CD4-positive, alpha-beta T cell treated with Interleukin-15 for 4 hours (primary cell): ENCODE measurements around the gene ODF2.
A peak's percentile ranks its signal among the peaks of the same experiment; 100 is the strongest.
"Not testable (repeated sequence)": the region's sequence is repeated elsewhere in the genome, so short reads cannot be mapped to it uniquely, and the experiment has no call there.

Source experiments
- DNase-seq: peaks from one replicate; pipeline ENCODE4 v3.0.0-alpha.2; 2020; ENCODE audit warnings: low spot score

The ODF2 gene

GRCh38 chr9:128424268-128424780 lies 31.5 kb upstream of the ODF2 start:
- no peak for DNase-seq

GRCh38 chr9:128428644-128429512 lies 26.9 kb upstream of the ODF2 start:
- no peak for DNase-seq

DNA sequence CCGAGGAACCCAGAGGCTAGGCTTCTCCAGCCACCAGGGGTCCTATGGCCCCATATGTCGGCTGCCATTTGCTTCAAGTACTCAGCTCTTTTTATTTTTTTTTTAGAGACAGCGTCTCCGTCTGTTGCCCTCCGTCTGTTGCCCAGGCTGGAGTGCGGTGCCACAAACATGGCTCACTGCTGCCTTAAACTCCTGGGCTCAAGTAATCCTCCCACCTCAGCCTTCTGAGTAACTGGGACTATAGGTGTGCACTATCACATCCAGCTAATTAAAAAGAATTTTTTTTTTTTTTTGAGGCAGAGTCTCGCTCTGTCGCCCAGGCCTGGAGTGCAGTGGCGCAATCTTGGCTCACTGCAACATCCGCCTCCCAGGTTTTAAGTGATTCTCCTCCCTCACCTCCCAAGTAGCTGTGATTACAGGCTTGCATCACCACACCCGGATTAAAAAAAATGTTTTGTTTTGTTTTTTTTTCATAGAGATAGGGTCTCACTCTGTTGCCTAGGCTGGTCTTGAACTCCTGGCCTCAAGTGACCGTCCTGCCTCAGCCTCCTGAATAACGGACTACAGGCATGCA lies 26.2 kb upstream of the ODF2 start:
- no peak for DNase-seq

- no peak for DNase-seq
These were observed 24.6 kb upstream of the ODF2 start for GRCh38 chr9:128431207-128431606.

- no peak for DNase-seq
These were observed 21.5 kb upstream of the ODF2 start for GRCh38 chr9:128434340-128434739.

DNA sequence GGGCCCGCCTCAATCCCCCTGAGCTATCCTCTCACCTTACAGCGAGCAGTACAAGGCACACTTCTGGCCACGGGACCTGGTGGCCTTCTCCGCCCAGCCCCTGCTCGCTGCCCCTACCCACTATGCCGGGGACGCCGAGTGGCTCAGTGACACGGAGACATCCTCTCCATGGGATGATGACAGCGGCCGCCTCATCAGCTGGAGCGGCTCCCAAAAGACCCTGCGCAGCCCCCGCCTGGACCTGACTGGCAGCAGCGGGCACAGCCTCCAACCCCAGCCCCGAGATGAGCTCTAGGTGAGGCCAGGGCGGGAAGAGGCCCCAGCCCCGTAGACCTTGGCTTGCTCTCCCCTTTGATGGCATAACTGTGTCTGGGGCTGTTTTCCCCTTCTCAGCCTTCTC lies 20.2 kb upstream of the ODF2 start:
- DNase-seq = no peak

DNA sequence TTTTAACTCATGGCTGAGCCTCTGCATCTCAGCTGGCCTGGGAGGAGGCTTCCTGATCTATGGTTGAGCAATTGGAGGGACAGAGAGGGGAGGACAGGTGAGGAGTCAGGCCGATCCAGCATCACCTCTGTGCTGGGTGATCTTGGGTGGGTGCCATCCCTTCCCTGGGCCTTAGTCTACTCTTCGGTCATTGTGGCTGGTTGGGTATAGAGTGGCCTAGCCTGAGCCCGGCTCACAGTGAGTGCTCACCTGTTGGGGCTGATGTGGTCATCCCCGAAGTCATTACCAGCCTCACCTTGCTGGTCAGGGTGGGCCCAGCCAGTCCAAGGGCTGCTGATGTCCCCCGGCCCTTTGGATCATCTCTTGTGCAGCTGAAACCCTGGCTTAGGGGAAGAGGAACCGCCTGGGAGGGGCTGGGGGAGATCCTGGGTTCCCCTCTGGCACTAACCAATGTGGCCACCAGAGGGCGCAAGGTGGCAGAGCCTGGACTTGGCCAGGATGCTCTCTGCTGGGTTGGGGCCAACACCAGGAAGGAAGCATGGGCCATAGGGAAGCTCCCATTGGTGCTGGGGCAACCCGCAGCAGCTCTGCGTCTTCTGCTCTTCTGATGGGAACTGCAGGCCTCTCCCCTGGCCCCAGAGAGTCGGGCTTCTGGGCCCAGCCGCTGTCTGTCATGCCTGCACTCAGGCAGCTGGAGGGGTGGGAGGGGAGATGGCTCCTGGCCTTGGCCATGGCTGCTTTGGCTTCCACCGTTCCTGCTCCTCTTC lies 17.3 kb upstream of the ODF2 start:
- DNase-seq = peak; percentile 77

DNA sequence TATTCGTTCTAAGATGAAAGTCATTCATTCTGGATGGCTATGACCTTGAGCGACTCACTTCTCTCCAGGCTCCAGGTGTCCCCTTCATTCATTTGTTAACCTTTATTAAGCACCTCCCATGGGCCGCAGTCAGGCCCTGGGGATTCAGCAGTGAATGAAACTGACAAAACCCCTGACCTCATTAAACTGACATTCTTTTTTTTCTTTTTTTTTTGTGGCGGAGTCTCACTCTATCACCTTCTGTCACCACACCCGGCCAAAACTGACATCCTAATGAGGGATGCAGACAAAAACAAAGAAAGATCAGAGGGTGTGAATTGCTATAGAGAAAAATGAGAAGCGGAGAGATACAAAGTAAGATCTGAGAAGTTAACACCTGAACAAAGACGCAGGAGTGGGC lies 16.5 kb upstream of the ODF2 start:
- DNase-seq = no peak

- no peak for DNase-seq
These were observed 13.7 kb upstream of the ODF2 start for GRCh38 chr9:128442150-128442549.

DNA sequence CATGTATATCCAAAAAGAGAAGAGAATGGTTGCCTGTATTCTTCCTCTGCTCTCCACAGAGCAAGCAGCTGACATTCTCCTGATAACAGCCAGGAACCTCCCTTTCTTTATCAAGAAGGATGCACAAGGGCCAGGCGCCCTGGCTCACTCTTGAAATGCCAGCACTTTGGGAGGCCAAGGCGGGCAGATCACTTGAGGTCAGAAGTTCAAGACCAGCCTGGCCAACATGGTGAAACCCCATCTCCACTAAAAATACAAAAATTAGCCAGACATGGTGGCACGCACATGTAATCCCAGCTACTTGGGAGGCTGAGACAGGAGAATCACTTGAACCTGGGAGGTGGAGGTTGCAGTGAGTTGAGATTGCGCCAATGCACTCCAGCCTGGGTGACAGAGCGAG lies 9.3 kb upstream of the ODF2 start:
- not testable (repeated sequence) for DNase-seq

GRCh38 chr9:128448746-128449145 lies 7.1 kb upstream of the ODF2 start:
- no peak for DNase-seq

DNA sequence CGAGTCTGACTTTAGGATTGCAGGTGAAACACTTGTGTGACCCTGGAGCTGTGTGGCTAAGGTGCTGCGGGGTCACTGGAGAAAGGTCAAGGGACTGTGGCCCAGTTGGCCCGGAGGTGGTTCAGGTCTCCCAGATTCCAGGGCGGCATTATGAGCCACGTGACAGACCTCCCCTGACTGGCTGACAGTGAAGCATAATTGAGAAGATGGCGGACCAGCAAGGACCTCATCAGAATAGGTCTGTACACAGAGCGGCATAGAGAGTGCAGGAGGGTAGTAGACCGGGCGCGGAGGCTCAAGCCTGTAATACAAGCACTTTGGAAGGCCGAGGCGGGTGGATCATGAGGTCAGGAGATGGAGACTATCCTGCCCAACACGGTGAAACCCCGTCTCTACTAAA lies 815 bp upstream of the ODF2 start:
- DNase-seq = no peak

DNA sequence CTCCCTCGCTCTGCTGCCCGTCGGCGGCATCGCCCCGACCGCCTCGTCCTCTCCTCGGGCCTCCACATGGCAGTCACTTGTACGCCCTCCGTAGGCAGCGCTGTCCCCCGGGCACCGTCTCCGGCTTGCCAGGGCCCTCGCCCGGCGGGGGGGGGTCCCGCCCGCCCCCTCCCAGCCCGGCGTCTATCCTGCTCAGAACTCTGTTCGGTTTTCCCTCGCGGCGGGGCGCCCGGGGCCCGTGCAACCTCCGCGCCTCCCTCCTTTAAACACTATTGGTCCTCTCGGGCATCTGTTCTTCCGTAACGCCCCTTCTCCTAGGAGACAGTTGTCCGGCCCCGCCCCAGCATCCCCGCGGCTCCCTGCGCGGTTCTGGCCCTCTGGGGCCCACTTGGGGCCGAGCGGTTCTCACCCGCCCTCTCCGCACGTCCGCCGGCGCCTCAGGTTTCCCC lies 831 bp downstream of the ODF2 start:
- DNase-seq = peak; percentile 60

- DNase-seq = no peak
These were observed 1.4 kb downstream of the ODF2 start for GRCh38 chr9:128457207-128457606.

GRCh38 chr9:128459011-128459410 lies 3.2 kb downstream of the ODF2 start:
- no peak for DNase-seq

GRCh38 chr9:128469070-128469469 lies 13.3 kb downstream of the ODF2 start:
- DNase-seq = no peak

DNA sequence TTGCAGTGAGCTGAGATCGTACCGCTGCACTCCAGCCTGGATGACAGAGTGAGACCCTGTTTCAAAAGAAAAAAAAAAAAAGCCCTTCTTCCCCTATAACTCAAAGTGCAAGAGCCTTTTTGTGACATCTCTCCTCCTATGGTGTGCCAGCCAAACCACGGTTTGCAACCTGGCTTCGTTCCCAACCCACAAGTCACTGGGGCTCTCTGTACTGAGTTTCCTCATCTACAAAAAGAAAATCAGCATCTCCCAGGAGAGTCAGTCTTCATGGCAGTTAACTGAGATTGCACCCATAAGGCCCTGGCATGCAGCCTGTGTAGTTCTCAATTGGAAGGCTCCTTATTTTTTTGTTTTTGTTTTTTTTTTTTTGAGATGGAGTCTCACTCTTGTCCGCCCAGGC lies 14.8 kb downstream of the ODF2 start:
- no peak for DNase-seq

GRCh38 chr9:128473104-128473503 lies 17.3 kb downstream of the ODF2 start:
- no peak for DNase-seq

- DNase-seq = no peak
These were observed 20.1 kb downstream of the ODF2 start for GRCh38 chr9:128475867-128476266.

DNA sequence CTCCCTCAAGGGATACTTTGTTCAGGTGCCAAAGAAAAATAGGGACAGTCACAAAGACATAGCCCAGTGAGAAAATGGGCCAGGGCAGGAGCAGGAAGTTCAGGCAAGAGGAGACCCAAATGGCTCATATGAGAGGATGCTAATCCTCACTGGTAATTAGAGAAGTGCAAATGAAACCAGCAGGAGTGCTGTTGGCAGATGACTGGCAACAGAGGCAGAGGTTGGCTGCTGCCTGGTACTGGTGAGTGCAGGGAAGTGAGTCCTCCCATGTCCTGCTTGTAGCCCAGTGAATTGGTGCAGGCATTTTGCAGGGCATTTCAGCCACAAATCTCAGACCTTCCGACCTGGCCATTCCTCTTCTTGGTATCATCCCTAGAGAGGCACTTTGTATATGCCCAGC lies 23.5 kb downstream of the ODF2 start:
- no peak for DNase-seq

- no peak for DNase-seq
These were observed 25.8 kb downstream of the ODF2 start for GRCh38 chr9:128481561-128481960.

GRCh38 chr9:128482186-128482585 lies 26.4 kb downstream of the ODF2 start:
- no peak for DNase-seq
